Neutrophil (primary cell): ENCODE results near the gene CDKN2A.

Experiments used
- H3K27ac ChIP-seq: fragments of 200-600 bp; sonication (generic); 2 replicates; pipeline ENCODE4 v1.5.1; 2016; ENCODE audit warnings: mild to moderate bottlenecking, moderate library complexity
- H3K27me3 ChIP-seq: fragments of 200-600 bp; sonication (generic); 2 replicates; pipeline ENCODE4 v1.6.0; 2016; ENCODE audit warnings: mild to moderate bottlenecking
- H3K36me3 ChIP-seq: fragments of 200-600 bp; sonication (generic); 2 replicates; pipeline ENCODE4 v1.5.1; 2017
- H3K4me1 ChIP-seq, 2 experiments: fragments of 200-600 bp in 1 of 2; sonication (generic) in 1 of 2; 1 replicate in 1 of 2; 2 replicates in 1 of 2; pipeline versions ENCODE4 v1.5.1 to v1.6.1; 2013 to 2016; ENCODE audit warnings: low read depth in 1 of 2, low read length in 1 of 2, mild to moderate bottlenecking in 1 of 2, moderate library complexity in 1 of 2; ENCODE audit not compliant: control insufficient read depth in 1 of 2, insufficient read depth in 1 of 2
- H3K4me3 ChIP-seq, 2 experiments: fragments of 200-600 bp in 1 of 2; sonication (generic) in 1 of 2; 1 replicate in 1 of 2; 2 replicates in 1 of 2; pipeline ENCODE4 v1.5.1; 2013 to 2016; ENCODE audit warnings: low read depth in 1 of 2, low read length in 1 of 2, mild to moderate bottlenecking in 1 of 2, moderate library complexity in 1 of 2
- H3K9me3 ChIP-seq: fragments of 200-600 bp; sonication (generic); 2 replicates; pipeline ENCODE4 v1.5.1; 2016
- TF ChIP-seq, protein P1 (sequence below): fragments of 200-600 bp; sonication (generic); IDR thresholded peaks from 2 replicates; pipeline ENCODE4 v1.5.1; 2016; ENCODE audit warnings: antibody characterized with exemption

CDKN2A gene

DNA sequence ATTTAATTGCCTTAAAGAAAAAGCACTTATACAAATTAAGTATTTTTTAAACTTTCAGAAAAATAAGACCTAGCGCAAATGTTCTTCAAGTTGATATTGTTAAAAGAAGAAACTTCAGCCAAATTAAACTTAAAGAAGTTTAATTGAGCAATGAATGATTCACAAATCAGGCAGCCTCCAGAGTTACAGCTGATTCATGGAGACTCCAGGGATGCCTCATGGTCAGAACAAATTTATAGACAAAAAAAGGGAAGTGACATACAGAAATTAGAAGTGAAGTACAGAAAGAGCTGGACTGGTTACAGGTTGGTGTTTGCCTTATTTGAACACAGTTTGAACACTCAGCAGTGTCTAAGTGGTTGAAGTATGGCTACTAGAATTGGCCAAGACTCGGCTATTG lies 60.3 kb downstream of the CDKN2A start:
- no peak overlapping the region for H3K27ac ChIP-seq
- TF ChIP-seq, protein P1, sequence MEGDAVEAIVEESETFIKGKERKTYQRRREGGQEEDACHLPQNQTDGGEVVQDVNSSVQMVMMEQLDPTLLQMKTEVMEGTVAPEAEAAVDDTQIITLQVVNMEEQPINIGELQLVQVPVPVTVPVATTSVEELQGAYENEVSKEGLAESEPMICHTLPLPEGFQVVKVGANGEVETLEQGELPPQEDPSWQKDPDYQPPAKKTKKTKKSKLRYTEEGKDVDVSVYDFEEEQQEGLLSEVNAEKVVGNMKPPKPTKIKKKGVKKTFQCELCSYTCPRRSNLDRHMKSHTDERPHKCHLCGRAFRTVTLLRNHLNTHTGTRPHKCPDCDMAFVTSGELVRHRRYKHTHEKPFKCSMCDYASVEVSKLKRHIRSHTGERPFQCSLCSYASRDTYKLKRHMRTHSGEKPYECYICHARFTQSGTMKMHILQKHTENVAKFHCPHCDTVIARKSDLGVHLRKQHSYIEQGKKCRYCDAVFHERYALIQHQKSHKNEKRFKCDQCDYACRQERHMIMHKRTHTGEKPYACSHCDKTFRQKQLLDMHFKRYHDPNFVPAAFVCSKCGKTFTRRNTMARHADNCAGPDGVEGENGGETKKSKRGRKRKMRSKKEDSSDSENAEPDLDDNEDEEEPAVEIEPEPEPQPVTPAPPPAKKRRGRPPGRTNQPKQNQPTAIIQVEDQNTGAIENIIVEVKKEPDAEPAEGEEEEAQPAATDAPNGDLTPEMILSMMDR: no peak

GRCh38 chr9:21933281-21933680 lies 60.9 kb downstream of the CDKN2A start:
- Histone ChIP-seq H3K4me3 (no peak overlapping the region), H3K9me3 (no peaks in the 10 kb centered on the region), H3K27me3 (no peaks in the 10 kb centered on the region), H3K27ac (no peak overlapping the region), H3K4me1 (no peaks in the 10 kb centered on the region), H3K36me3 (no peaks in the 10 kb centered on the region)
- TF ChIP-seq, protein P1: no peak

More for the DNA sequence above, 60.3 kb downstream of the CDKN2A start:
- Histone ChIP-seq H3K4me3 (no peak overlapping the region), H3K27me3 (no peaks in the 10 kb centered on the region), H3K36me3 (no peaks in the 10 kb centered on the region), H3K4me1 (no peaks in the 10 kb centered on the region), H3K9me3 (no peaks in the 10 kb centered on the region)

GRCh38 chr9:21931428-21931827 lies 62.8 kb downstream of the CDKN2A start:
- Histone ChIP-seq H3K27ac (no peak overlapping the region), H3K4me3 (no peak overlapping the region), H3K27me3 (no peaks in the 10 kb centered on the region), H3K4me1 (no peaks in the 10 kb centered on the region), H3K9me3 (no peaks in the 10 kb centered on the region), H3K36me3 (no peaks in the 10 kb centered on the region)
- TF ChIP-seq, protein P1: no peak

- Histone ChIP-seq H3K27me3 (no peaks in the 10 kb centered on the region), H3K9me3 (no peaks in the 10 kb centered on the region), H3K4me1 (no peaks in the 10 kb centered on the region), H3K36me3 (no peaks in the 10 kb centered on the region), H3K27ac (no peak overlapping the region), H3K4me3 (no peak overlapping the region)
- TF ChIP-seq, protein P1: no peak
Observed at GRCh38 chr9:21927752-21928151, 66.4 kb downstream of the CDKN2A start.

- H3K9me3 ChIP-seq: no peaks in the 10 kb centered on the region
- no peaks in the 10 kb centered on the region for H3K27me3 ChIP-seq
- TF ChIP-seq, protein P1: no peak
- H3K4me3 ChIP-seq: no peak overlapping the region
- H3K36me3 ChIP-seq: no peaks in the 10 kb centered on the region
- peaks cover 4% of the 10 kb centered on the region in 2 experiments for H3K4me1 ChIP-seq
- no peak overlapping the region for H3K27ac ChIP-seq
Observed at GRCh38 chr9:21923694-21924093, 70.5 kb downstream of the CDKN2A start.
